Measurements from ENCODE around the gene RHOT2.

GRCh38 chr16:652454-653305 lies 15.3 kb upstream of the RHOT2 start:
- TF ChIP-seq CTCF (IDR thresholded peaks at IDR 0.05), result no peak
- no peak for TF ChIP-seq ZFX (IDR thresholded peaks at IDR 0.05; ENCODE audit: borderline replicate concordance)

All from 22Rv1 (cell line).